PC-9 (cell line): ENCODE results near the gene C13orf46.

Experiments used
- EZH2 ChIP-seq: fragments of 200-600 bp; sonication (generic); IDR thresholded peaks from 2 replicates; pipeline ENCODE4 v1.8.0; 2017; ENCODE audit warnings: antibody characterized with exemption, low read depth
- TF ChIP-seq, protein P1 (sequence below): fragments of 200-600 bp; sonication (generic); conservative IDR thresholded peaks from 2 replicates; pipeline ENCODE4 v1.6.1; 2017; ENCODE audit warnings: mixed run types, antibody characterized with exemption, mild to moderate bottlenecking, moderate library complexity

DNA sequence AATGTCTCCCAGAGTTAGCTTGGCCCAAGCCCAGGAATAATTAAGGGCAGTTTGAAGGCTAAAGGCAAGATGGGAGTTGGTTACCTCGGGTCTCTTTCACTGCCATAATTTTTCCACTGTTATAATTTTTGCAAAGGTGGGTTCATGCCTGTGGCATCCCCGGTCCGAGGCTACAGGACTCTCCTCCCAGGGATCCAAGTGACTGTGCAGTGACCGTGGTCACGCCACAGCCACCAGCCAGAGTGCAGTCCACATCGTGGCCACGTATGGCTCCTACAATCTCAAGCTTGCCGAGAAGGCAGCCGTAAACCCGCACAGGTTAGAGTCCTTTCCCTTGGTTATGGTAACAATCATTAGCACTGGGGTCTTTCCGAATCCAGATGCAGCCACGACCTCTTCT is 36.8 kb downstream of the C13orf46 start:
- TF ChIP-seq, protein P1, sequence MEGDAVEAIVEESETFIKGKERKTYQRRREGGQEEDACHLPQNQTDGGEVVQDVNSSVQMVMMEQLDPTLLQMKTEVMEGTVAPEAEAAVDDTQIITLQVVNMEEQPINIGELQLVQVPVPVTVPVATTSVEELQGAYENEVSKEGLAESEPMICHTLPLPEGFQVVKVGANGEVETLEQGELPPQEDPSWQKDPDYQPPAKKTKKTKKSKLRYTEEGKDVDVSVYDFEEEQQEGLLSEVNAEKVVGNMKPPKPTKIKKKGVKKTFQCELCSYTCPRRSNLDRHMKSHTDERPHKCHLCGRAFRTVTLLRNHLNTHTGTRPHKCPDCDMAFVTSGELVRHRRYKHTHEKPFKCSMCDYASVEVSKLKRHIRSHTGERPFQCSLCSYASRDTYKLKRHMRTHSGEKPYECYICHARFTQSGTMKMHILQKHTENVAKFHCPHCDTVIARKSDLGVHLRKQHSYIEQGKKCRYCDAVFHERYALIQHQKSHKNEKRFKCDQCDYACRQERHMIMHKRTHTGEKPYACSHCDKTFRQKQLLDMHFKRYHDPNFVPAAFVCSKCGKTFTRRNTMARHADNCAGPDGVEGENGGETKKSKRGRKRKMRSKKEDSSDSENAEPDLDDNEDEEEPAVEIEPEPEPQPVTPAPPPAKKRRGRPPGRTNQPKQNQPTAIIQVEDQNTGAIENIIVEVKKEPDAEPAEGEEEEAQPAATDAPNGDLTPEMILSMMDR, result no peak
- TF ChIP-seq EZH2, result no peak
